SK-N-SH (cell line): Measurements from ENCODE around the gene ARID3A. TPM values are rescaled to one million over a fixed set of nuclear protein-coding genes. Genes with fewer than 3 reads are reported as not detected.

Experiments
- CTCF ChIA-PET: fragments of 300-600, 350-600 bp; formaldehyde crosslinking; extraction: SDS; loops from one replicate; lab custom pipeline; 2021; lab: Yijun Ruan, JAX
- POLR2A ChIA-PET: fragments of 350-600 bp; sonication (Branson Sonifier 250); formaldehyde crosslinking; extraction: SDS; loops from one replicate; lab custom pipeline; 2020; ENCODE audit warnings: antibody characterized with exemption, inconsistent platforms; lab: Yijun Ruan, JAX
- DNase-seq: peaks from one replicate; pipeline ENCODE4 v3.0.0; 2012
- H2AFZ ChIP-seq: fragments of 200-600 bp; sonication (generic); 2 replicates; pipeline ENCODE4 v1.8.1; 2016; ENCODE audit warnings: antibody characterized with exemption, mild to moderate bottlenecking, low read depth
- H3F3A ChIP-seq: fragments of 200-600 bp; sonication (generic); replicated peaks from 2 replicates; pipeline ENCODE3; 2016; ENCODE audit warnings: antibody characterized with exemption, mild to moderate bottlenecking; ENCODE audit not compliant: insufficient read depth
- H3K27ac ChIP-seq, 2 experiments: fragments of 200-500 bp in 1 of 2; fragments of 200-600 bp in 1 of 2; sonication (Bioruptor generic) in 1 of 2; sonication (generic), shearing (Covaris generic) in 1 of 2; 2 replicates each; pipeline versions ENCODE4 v1.5.1 to v1.6.1; 2014 to 2016; ENCODE audit warnings: low read depth in 2 of 2, inconsistent platforms in 1 of 2, low read length in 1 of 2, mild to moderate bottlenecking in 1 of 2, mixed read lengths in 1 of 2
- H3K27me3 ChIP-seq: fragments of 200-600 bp; sonication (generic), shearing (Covaris generic); 2 replicates; pipeline ENCODE4 v1.6.1; 2016; ENCODE audit warnings: mixed run types; ENCODE audit not compliant: insufficient read depth
- H3K36me3 ChIP-seq, 2 experiments: fragments of 200-500 bp in 1 of 2; fragments of 200-600 bp in 1 of 2; sonication (Bioruptor generic) in 1 of 2; sonication (generic) in 1 of 2; replicated peaks in 1 of 2; 2 replicates each; pipeline versions ENCODE3 to v1.5.1; 2014 to 2016; ENCODE audit warnings: low read length in 1 of 2, mild to moderate bottlenecking in 1 of 2; ENCODE audit not compliant: insufficient read depth in 2 of 2, control insufficient read depth in 1 of 2
- H3K4me1 ChIP-seq, 2 experiments: fragments of 200-500 bp in 1 of 2; fragments of 200-600 bp in 1 of 2; sonication (Bioruptor generic) in 1 of 2; sonication (generic), shearing (Covaris generic) in 1 of 2; 2 replicates each; pipeline versions ENCODE4 v1.5.1 to v1.6.1; 2014 to 2016; ENCODE audit warnings: low read depth in 1 of 2, low read length in 1 of 2, mixed run types in 1 of 2; ENCODE audit not compliant: insufficient read depth in 2 of 2, control insufficient read depth in 1 of 2
- H3K4me2 ChIP-seq: fragments of 200-600 bp; sonication (generic), shearing (Covaris generic); 2 replicates; pipeline ENCODE4 v1.6.1; 2017; ENCODE audit warnings: mixed run types
- H3K4me3 ChIP-seq, 2 experiments: fragments of 200-500 bp in 1 of 2; fragments of 200-600 bp in 1 of 2; sonication (Bioruptor generic) in 1 of 2; sonication (generic), shearing (Covaris generic) in 1 of 2; 2 replicates each; pipeline versions ENCODE4 v1.5.1 to v1.8.1; 2014 to 2016; ENCODE audit warnings: low read depth in 2 of 2, inconsistent platforms in 1 of 2, low read length in 1 of 2, mild to moderate bottlenecking in 1 of 2, mixed read lengths in 1 of 2, moderate library complexity in 1 of 2
- H3K79me2 ChIP-seq: fragments of 200-600 bp; sonication (generic); 2 replicates; pipeline ENCODE4 v1.8.1; 2017; ENCODE audit warnings: mild to moderate bottlenecking; ENCODE audit not compliant: insufficient read depth
- H3K9ac ChIP-seq: fragments of 200-600 bp; sonication (generic); 2 replicates; pipeline ENCODE4 v1.6.1; 2017; ENCODE audit warnings: mixed run types
- H3K9me2 ChIP-seq: fragments of 200-600 bp; sonication (generic); 2 replicates; pipeline ENCODE4 v1.6.1; 2017; ENCODE audit warnings: mixed run types
- H3K9me3 ChIP-seq: fragments of 200-600 bp; sonication (generic); 2 replicates; pipeline ENCODE4 v1.6.1; 2017; ENCODE audit warnings: mixed run types, mild to moderate bottlenecking, moderate library complexity
- H4K20me1 ChIP-seq: fragments of 200-600 bp; sonication (generic); 2 replicates; pipeline ENCODE4 v1.6.1; 2017; ENCODE audit warnings: mild to moderate bottlenecking, mixed run types; ENCODE audit not compliant: insufficient read depth
- CHD2 ChIP-seq: fragments of 150-350 bp; IDR thresholded peaks from 2 replicates; pipeline ENCODE4 v1.6.1; 2018; ENCODE audit warnings: low read length; ENCODE audit not compliant: partially characterized antibody
- CTCF ChIP-seq: fragments of 200-600 bp; sonication (generic); IDR thresholded peaks from 2 replicates; pipeline ENCODE4 v1.6.1; 2017; ENCODE audit warnings: antibody characterized with exemption, mild to moderate bottlenecking, moderate library complexity
- ELF1 ChIP-seq: IDR thresholded peaks from 2 replicates; pipeline ENCODE4 v1.4.0; 2012
- EZH2phosphoT487 ChIP-seq: fragments of 200-600 bp; sonication (generic); IDR thresholded peaks from 2 replicates; pipeline ENCODE4 v1.6.1; 2017; ENCODE audit warnings: low read depth, mixed run types, mild to moderate bottlenecking, antibody characterized with exemption, moderate library complexity, borderline replicate concordance
- FOXJ3 ChIP-seq: sonication (generic); formaldehyde crosslinking; IDR thresholded peaks from 2 replicates; pipeline ENCODE4 v1.5.1; 2020; ENCODE audit warnings: mild to moderate bottlenecking, missing genetic modification reagents
- GABPA ChIP-seq: IDR thresholded peaks from 2 replicates; pipeline ENCODE4 v1.4.0; 2012; ENCODE audit warnings: low read depth, mild to moderate bottlenecking
- IRF3 ChIP-seq: fragments of 150-350 bp; IDR thresholded peaks from 2 replicates; pipeline ENCODE4 v1.6.1; 2016; ENCODE audit warnings: mild to moderate bottlenecking, low read depth, low read length
- JUND ChIP-seq: IDR thresholded peaks from 2 replicates; pipeline ENCODE4 v1.4.0; 2012
- NFIC ChIP-seq: IDR thresholded peaks from 2 replicates; pipeline ENCODE4 v1.4.0; 2012; ENCODE audit warnings: borderline replicate concordance
- NRF1 ChIP-seq: IDR thresholded peaks from 2 replicates; pipeline ENCODE4 v1.6.1; 2012; ENCODE audit warnings: low read depth, mild to moderate bottlenecking, low read length
- PBX3 ChIP-seq: IDR thresholded peaks from 2 replicates; pipeline ENCODE4; 2012
- RAD21 ChIP-seq: IDR thresholded peaks from 2 replicates; pipeline ENCODE4 v1.6.1; 2012; ENCODE audit warnings: mild to moderate bottlenecking, low read length
- REST ChIP-seq: IDR thresholded peaks from 2 replicates; pipeline ENCODE4 v1.6.1; 2012; ENCODE audit warnings: mild to moderate bottlenecking, low read depth, low read length, moderate library complexity
- RFX5 ChIP-seq: IDR thresholded peaks from 2 replicates; pipeline ENCODE4 v1.6.1; 2012; ENCODE audit warnings: mild to moderate bottlenecking, improper control_type of control experiment, low read length
- TCF12 ChIP-seq: IDR thresholded peaks from 2 replicates; pipeline ENCODE4 v1.4.0; 2012
- TEAD4 ChIP-seq: IDR thresholded peaks from 2 replicates; pipeline ENCODE4 v1.4.0; 2012; ENCODE audit warnings: mild to moderate bottlenecking, borderline replicate concordance; ENCODE audit not compliant: insufficient read depth
- USF1 ChIP-seq: IDR thresholded peaks from 2 replicates; pipeline ENCODE4 v1.4.0; 2012; ENCODE audit warnings: low read depth, borderline replicate concordance
- YY1 ChIP-seq: IDR thresholded peaks from 2 replicates; pipeline ENCODE4 v1.4.0; 2012; ENCODE audit warnings: low read depth, mild to moderate bottlenecking
- WGBS: methylation state at CpG from one replicate; pipeline ENCODE4 v1.1.6; 2017; ENCODE audit warnings: low lambda C conversion rate; 5-methylcytosine and 5-hydroxymethylcytosine counted together
- polyA plus RNA-seq, 3 experiments: library from polyadenylated mRNA; depleted of rRNA; stranded (reverse); fragments of >200 nt; gene quantifications; 2 replicates each; pipeline ENCODE4 v1.2.3, GENCODE V29; 2012

The ARID3A gene
- polyA plus RNA-seq, 1 of the 3 experiments (the other 2 are of a cell fraction): 8.6 TPM

GRCh38 chr19:900043-900301 lies 25.9 kb upstream of the ARID3A start:
- Histone ChIP-seq H3K9me2 (no peaks in the 10 kb centered on the region), H3K4me3 (no peak overlapping the region), H3F3A (peaks cover 4% of the 10 kb centered on the region), H3K27me3 (no peaks in the 10 kb centered on the region), H3K27ac (no peak overlapping the region), H3K9me3 (no peaks in the 10 kb centered on the region), H4K20me1 (peaks cover 24% of the 10 kb centered on the region; the same call in 1 of the 2 replicates), H2AFZ (no peak overlapping the region), H3K79me2 (peaks cover 31% of the 10 kb centered on the region), H3K4me2 (no peak overlapping the region), H3K4me1 (no peaks in the 10 kb centered on the region; a peak in 1 of 4 replicates), H3K9ac (no peak overlapping the region), H3K36me3 (peaks cover 0 to 19% of the 10 kb centered on the region in 2 experiments)
- 98% methylated on average over 10 of the region's 15 CpGs for WGBS
- no peak for DNase-seq
- ChIA-PET CTCF (interaction anchor here (0.6 kb wide), 1 partner anchor 236 kb away, joined by 4 read pairs; no protein-coding TSS in a partner anchor), POLR2A (no interaction called here)
- TF ChIP-seq RAD21 (no peak), YY1 (no peak), REST (no peak), USF1 (no peak), CHD2 (no peak), EZH2phosphoT487 (no peak), GABPA (no peak), FOXJ3 (CRISPR knock-in tag) (no peak), ELF1 (no peak), PBX3 (no peak), IRF3 (no peak), NFIC (no peak), NRF1 (no peak), TEAD4 (no peak), RFX5 (no peak), JUND (no peak), TCF12 (no peak), CTCF (no peak)
- TF ChIP-seq, all 33 proteins: peak for 0
